Colon (tissue), 2 donors: ENCODE measurements around the gene GATB.

ENCODE experiments used
- FAIRE-seq: peaks from 2 replicates; lab custom pipeline; 2012; peaks lifted over from hg19 to GRCh38; lab: Jason Lieb, UNC
- donor health status: control.
- donor health status: control.

The GATB gene

GRCh38 chr4:151673908-151674520, 86.8 kb downstream of the GATB start:
- no peak for FAIRE-seq

- FAIRE-seq, result no peak
Measured at GRCh38 chr4:151672996-151673395, 87.8 kb downstream of the GATB start.

- FAIRE-seq, result no peak
Measured at GRCh38 chr4:151671541-151672059, 89.2 kb downstream of the GATB start.

GRCh38 chr4:151670843-151671242, 90.0 kb downstream of the GATB start:
- FAIRE-seq, result no peak

- FAIRE-seq, result no peak
Measured at GRCh38 chr4:151669990-151670389, 90.8 kb downstream of the GATB start.

GRCh38 chr4:151668689-151669402, 92.0 kb downstream of the GATB start:
- FAIRE-seq, result no peak

- FAIRE-seq, result no peak
Measured at GRCh38 chr4:151667666-151668065, 93.1 kb downstream of the GATB start.

- FAIRE-seq, result no peak
Measured at GRCh38 chr4:151667048-151667447, 93.8 kb downstream of the GATB start.

- FAIRE-seq, result no peak
Measured at GRCh38 chr4:151666501-151666900, 94.3 kb downstream of the GATB start.

GRCh38 chr4:151665785-151666127, 95.1 kb downstream of the GATB start:
- FAIRE-seq, result no peak

- FAIRE-seq, result no peak
Measured at GRCh38 chr4:151665022-151665784, 95.6 kb downstream of the GATB start.

GRCh38 chr4:151664289-151664688, 96.5 kb downstream of the GATB start:
- no peak for FAIRE-seq

- no peak for FAIRE-seq
Measured at GRCh38 chr4:151663109-151663508, 97.7 kb downstream of the GATB start.

- no peak for FAIRE-seq
Measured at GRCh38 chr4:151661873-151662272, 98.9 kb downstream of the GATB start.

GRCh38 chr4:151660676-151661075, 100.1 kb downstream of the GATB start:
- no peak for FAIRE-seq

- no peak for FAIRE-seq
Measured at GRCh38 chr4:151659601-151660364, 101.0 kb downstream of the GATB start.

GRCh38 chr4:151658959-151659600, 101.7 kb downstream of the GATB start:
- FAIRE-seq, result no peak

GRCh38 chr4:151657896-151658295, 102.9 kb downstream of the GATB start:
- FAIRE-seq, result no peak

GRCh38 chr4:151656058-151656457, 104.7 kb downstream of the GATB start:
- FAIRE-seq, result no peak

- no peak for FAIRE-seq
Measured at GRCh38 chr4:151653548-151653918, 107.3 kb downstream of the GATB start.

GRCh38 chr4:151652841-151653547, 107.8 kb downstream of the GATB start:
- FAIRE-seq, result no peak
